Measurements from ENCODE around the gene KCTD17. TPM values are rescaled to one million over a fixed set of nuclear protein-coding genes. Genes with fewer than 3 reads are reported as not detected.
A peak's percentile ranks its signal among the peaks of the same experiment; 100 is the strongest.

Gene KCTD17
- total RNA-seq, 1 donor from 2014 or later = 11.0 TPM

GRCh38 chr22:37012262-37012904, 39.2 kb upstream of the KCTD17 start:
- H3K4me1 ChIP-seq (ENCODE audit: control insufficient read depth in 3 of 3, insufficient read depth in 3 of 3, low read length in 3 of 3) = peaks cover 13 to 35% (median 29%) of the 10 kb centered on the region in 3 donors
- no peak overlapping the region for H3K4me3 ChIP-seq (ENCODE audit: low read length in 3 of 3)
- no peak overlapping the region for H3K27ac ChIP-seq (ENCODE audit: low read depth, low read length)
- H3K27me3 ChIP-seq (ENCODE audit: control insufficient read depth in 3 of 3, insufficient read depth in 3 of 3, low read length in 3 of 3) = no peaks in the 10 kb centered on the region
- no peaks in the 10 kb centered on the region for H3K9me3 ChIP-seq (ENCODE audit: control insufficient read depth in 3 of 3, low read length in 3 of 3)
- peak overlapping the region in 1 of 3 donors; percentile 25 for H3K9ac ChIP-seq (ENCODE audit: low read depth in 1 of 3, low read length in 3 of 3)
- H3K36me3 ChIP-seq (ENCODE audit: control insufficient read depth in 3 of 3, insufficient read depth in 3 of 3, low read length in 3 of 3) = peaks cover 0 to 6% (median 4%) of the 10 kb centered on the region in 3 donors

GRCh38 chr22:37012956-37013355, 38.6 kb upstream of the KCTD17 start:
- H3K4me3 ChIP-seq (ENCODE audit: low read length in 3 of 3) = no peak overlapping the region
- no peaks in the 10 kb centered on the region for H3K27me3 ChIP-seq (ENCODE audit: control insufficient read depth in 3 of 3, insufficient read depth in 3 of 3, low read length in 3 of 3)
- no peaks in the 10 kb centered on the region for H3K9me3 ChIP-seq (ENCODE audit: control insufficient read depth in 3 of 3, low read length in 3 of 3)
- H3K36me3 ChIP-seq (ENCODE audit: control insufficient read depth in 3 of 3, insufficient read depth in 3 of 3, low read length in 3 of 3) = peaks cover 0 to 11% (median 4%) of the 10 kb centered on the region in 3 donors
- H3K4me1 ChIP-seq (ENCODE audit: control insufficient read depth in 3 of 3, insufficient read depth in 3 of 3, low read length in 3 of 3) = peaks cover 12 to 37% (median 31%) of the 10 kb centered on the region in 3 donors
- no peak overlapping the region for H3K27ac ChIP-seq (ENCODE audit: low read depth, low read length)
- H3K9ac ChIP-seq (ENCODE audit: low read depth in 1 of 3, low read length in 3 of 3) = no peak overlapping the region

GRCh38 chr22:37014415-37014806, 37.1 kb upstream of the KCTD17 start:
- H3K27me3 ChIP-seq (ENCODE audit: control insufficient read depth in 3 of 3, insufficient read depth in 3 of 3, low read length in 3 of 3) = no peaks in the 10 kb centered on the region
- no peak overlapping the region for H3K4me3 ChIP-seq (ENCODE audit: low read length in 3 of 3)
- no peaks in the 10 kb centered on the region for H3K9me3 ChIP-seq (ENCODE audit: control insufficient read depth in 3 of 3, low read length in 3 of 3)
- peaks cover 19 to 43% (median 42%) of the 10 kb centered on the region in 3 donors for H3K4me1 ChIP-seq (ENCODE audit: control insufficient read depth in 3 of 3, insufficient read depth in 3 of 3, low read length in 3 of 3)
- H3K9ac ChIP-seq (ENCODE audit: low read depth in 1 of 3, low read length in 3 of 3) = no peak overlapping the region
- peaks cover 0 to 11% (median 4%) of the 10 kb centered on the region in 3 donors for H3K36me3 ChIP-seq (ENCODE audit: control insufficient read depth in 3 of 3, insufficient read depth in 3 of 3, low read length in 3 of 3)
- no peak overlapping the region for H3K27ac ChIP-seq (ENCODE audit: low read depth, low read length)

GRCh38 chr22:37014835-37015586, 36.5 kb upstream of the KCTD17 start:
- Histone ChIP-seq H3K9ac (ENCODE audit: low read depth in 1 of 3, low read length in 3 of 3) (no peak overlapping the region), H3K4me1 (ENCODE audit: control insufficient read depth in 3 of 3, insufficient read depth in 3 of 3, low read length in 3 of 3) (peaks cover 19 to 43% (median 39%) of the 10 kb centered on the region in 3 donors)

GRCh38 chr22:37015587-37015878, 36.0 kb upstream of the KCTD17 start:
- H3K4me3 ChIP-seq (ENCODE audit: low read length in 3 of 3) = no peak overlapping the region
- H3K27me3 ChIP-seq (ENCODE audit: control insufficient read depth in 3 of 3, insufficient read depth in 3 of 3, low read length in 3 of 3) = no peaks in the 10 kb centered on the region
- peaks cover 22 to 43% (median 41%) of the 10 kb centered on the region in 3 donors for H3K4me1 ChIP-seq (ENCODE audit: control insufficient read depth in 3 of 3, insufficient read depth in 3 of 3, low read length in 3 of 3)
- H3K9me3 ChIP-seq (ENCODE audit: control insufficient read depth in 3 of 3, low read length in 3 of 3) = no peaks in the 10 kb centered on the region
- H3K27ac ChIP-seq (ENCODE audit: low read depth, low read length) = no peak overlapping the region
- no peak overlapping the region for H3K9ac ChIP-seq (ENCODE audit: low read depth in 1 of 3, low read length in 3 of 3)
- peaks cover 0 to 11% (median 4%) of the 10 kb centered on the region in 3 donors for H3K36me3 ChIP-seq (ENCODE audit: control insufficient read depth in 3 of 3, insufficient read depth in 3 of 3, low read length in 3 of 3)

More at GRCh38 chr22:37014835-37015586, 36.5 kb upstream of the KCTD17 start:
- no peak overlapping the region for H3K27ac ChIP-seq (ENCODE audit: low read depth, low read length)
- H3K4me3 ChIP-seq (ENCODE audit: low read length in 3 of 3) = no peak overlapping the region
- peaks cover 0 to 11% (median 4%) of the 10 kb centered on the region in 3 donors for H3K36me3 ChIP-seq (ENCODE audit: control insufficient read depth in 3 of 3, insufficient read depth in 3 of 3, low read length in 3 of 3)
- H3K27me3 ChIP-seq (ENCODE audit: control insufficient read depth in 3 of 3, insufficient read depth in 3 of 3, low read length in 3 of 3) = no peaks in the 10 kb centered on the region
- H3K9me3 ChIP-seq (ENCODE audit: control insufficient read depth in 3 of 3, low read length in 3 of 3) = no peaks in the 10 kb centered on the region

- no peaks in the 10 kb centered on the region for H3K27me3 ChIP-seq (ENCODE audit: control insufficient read depth in 3 of 3, insufficient read depth in 3 of 3, low read length in 3 of 3)
- no peak overlapping the region for H3K27ac ChIP-seq (ENCODE audit: low read depth, low read length)
- peaks cover 23 to 48% (median 48%) of the 10 kb centered on the region in 3 donors for H3K4me1 ChIP-seq (ENCODE audit: control insufficient read depth in 3 of 3, insufficient read depth in 3 of 3, low read length in 3 of 3)
- no peak overlapping the region for H3K4me3 ChIP-seq (ENCODE audit: low read length in 3 of 3)
- H3K9me3 ChIP-seq (ENCODE audit: control insufficient read depth in 3 of 3, low read length in 3 of 3) = no peaks in the 10 kb centered on the region
- H3K36me3 ChIP-seq (ENCODE audit: control insufficient read depth in 3 of 3, insufficient read depth in 3 of 3, low read length in 3 of 3) = peaks cover 0 to 11% (median 4%) of the 10 kb centered on the region in 3 donors
- peak overlapping the region in 2 of 3 donors; percentile 8 to 57 for H3K9ac ChIP-seq (ENCODE audit: low read depth in 1 of 3, low read length in 3 of 3)
These were observed 35.2 kb upstream of the KCTD17 start for GRCh38 chr22:37016134-37016910.

- H3K27me3 ChIP-seq (ENCODE audit: control insufficient read depth in 3 of 3, insufficient read depth in 3 of 3, low read length in 3 of 3) = no peaks in the 10 kb centered on the region
- peaks cover 0 to 11% (median 4%) of the 10 kb centered on the region in 3 donors for H3K36me3 ChIP-seq (ENCODE audit: control insufficient read depth in 3 of 3, insufficient read depth in 3 of 3, low read length in 3 of 3)
- no peak overlapping the region for H3K27ac ChIP-seq (ENCODE audit: low read depth, low read length)
- no peaks in the 10 kb centered on the region for H3K9me3 ChIP-seq (ENCODE audit: control insufficient read depth in 3 of 3, low read length in 3 of 3)
- peak overlapping the region in 2 of 3 donors; percentile 35 to 84 for H3K4me3 ChIP-seq (ENCODE audit: low read length in 3 of 3)
- H3K4me1 ChIP-seq (ENCODE audit: control insufficient read depth in 3 of 3, insufficient read depth in 3 of 3, low read length in 3 of 3) = peaks cover 26 to 49% (median 48%) of the 10 kb centered on the region in 3 donors
- H3K9ac ChIP-seq (ENCODE audit: low read depth in 1 of 3, low read length in 3 of 3) = peak overlapping the region; percentile 51 to 89 (median 78)
These were observed 34.2 kb upstream of the KCTD17 start for GRCh38 chr22:37017356-37017755.

- peaks cover 24 to 53% (median 53%) of the 10 kb centered on the region in 3 donors for H3K4me1 ChIP-seq (ENCODE audit: control insufficient read depth in 3 of 3, insufficient read depth in 3 of 3, low read length in 3 of 3)
- H3K36me3 ChIP-seq (ENCODE audit: control insufficient read depth in 3 of 3, insufficient read depth in 3 of 3, low read length in 3 of 3) = peaks cover 0 to 11% (median 4%) of the 10 kb centered on the region in 3 donors
- peak overlapping the region; percentile 76 to 89 (median 78) for H3K9ac ChIP-seq (ENCODE audit: low read depth in 1 of 3, low read length in 3 of 3)
- no peaks in the 10 kb centered on the region for H3K27me3 ChIP-seq (ENCODE audit: control insufficient read depth in 3 of 3, insufficient read depth in 3 of 3, low read length in 3 of 3)
- peak overlapping the region; percentile 81 to 84 (median 84) for H3K4me3 ChIP-seq (ENCODE audit: low read length in 3 of 3)
- no peaks in the 10 kb centered on the region for H3K9me3 ChIP-seq (ENCODE audit: control insufficient read depth in 3 of 3, low read length in 3 of 3)
- peak overlapping the region; percentile 70 for H3K27ac ChIP-seq (ENCODE audit: low read depth, low read length)
These were observed 33.3 kb upstream of the KCTD17 start for GRCh38 chr22:37018086-37018814.

GRCh38 chr22:37018815-37019308, 32.7 kb upstream of the KCTD17 start:
- Histone ChIP-seq H3K36me3 (ENCODE audit: control insufficient read depth in 3 of 3, insufficient read depth in 3 of 3, low read length in 3 of 3) (peaks cover 0 to 11% (median 4%) of the 10 kb centered on the region in 3 donors), H3K4me1 (ENCODE audit: control insufficient read depth in 3 of 3, insufficient read depth in 3 of 3, low read length in 3 of 3) (peaks cover 24 to 53% (median 53%) of the 10 kb centered on the region in 3 donors), H3K9me3 (ENCODE audit: control insufficient read depth in 3 of 3, low read length in 3 of 3) (no peaks in the 10 kb centered on the region), H3K27ac (ENCODE audit: low read depth, low read length) (peak overlapping the region; percentile 70), H3K27me3 (ENCODE audit: control insufficient read depth in 3 of 3, insufficient read depth in 3 of 3, low read length in 3 of 3) (no peaks in the 10 kb centered on the region), H3K9ac (ENCODE audit: low read depth in 1 of 3, low read length in 3 of 3) (peak overlapping the region; percentile 76 to 89 (median 78)), H3K4me3 (ENCODE audit: low read length in 3 of 3) (peak overlapping the region; percentile 81 to 84 (median 84))
